HepG2 (cell line): ENCODE results near the gene LTA4H. TPM values are rescaled to one million over a fixed set of nuclear protein-coding genes. Genes with fewer than 3 reads are reported as not detected.
A peak's percentile ranks its signal among the peaks of the same experiment; 100 is the strongest.

Experiments used
- EP300 ChIP-seq, 3 experiments: sonication (generic) in 1 of 3; formaldehyde crosslinking in 1 of 3; IDR thresholded peaks; 2 replicates each; pipeline versions ENCODE4 v1.5.1 to v1.6.1; 2011 to 2020; ENCODE audit warnings: low read depth in 2 of 3, low read length in 2 of 3, borderline replicate concordance in 1 of 3, improper control_type of control experiment in 1 of 3, mild to moderate bottlenecking in 1 of 3, missing genetic modification reagents in 1 of 3, moderate library complexity in 1 of 3
- FOXC1 ChIP-seq: sonication (generic); formaldehyde crosslinking; IDR thresholded peaks from 2 replicates; pipeline ENCODE4 v1.8.0; 2022; ENCODE audit warnings: mild to moderate bottlenecking, missing genetic modification reagents, borderline replicate concordance
- ISX ChIP-seq: sonication (generic); formaldehyde crosslinking; conservative IDR thresholded peaks from 2 replicates; pipeline ENCODE4 v1.5.0; 2020; ENCODE audit warnings: missing genetic modification reagents
- JUNB ChIP-seq: sonication (generic); formaldehyde crosslinking; IDR thresholded peaks from 2 replicates; pipeline ENCODE4 v1.8.0; 2022; ENCODE audit warnings: missing genetic modification reagents, mild to moderate bottlenecking, borderline replicate concordance
- KDM4B ChIP-seq: sonication (generic); formaldehyde crosslinking; IDR thresholded peaks from 2 replicates; pipeline ENCODE4 v1.4.0; 2020; ENCODE audit warnings: missing genetic modification reagents
- MED13 ChIP-seq: sonication (generic); formaldehyde crosslinking; IDR thresholded peaks from 2 replicates; pipeline ENCODE4 v1.5.0; 2020; ENCODE audit warnings: missing genetic modification reagents
- NAIF1 ChIP-seq: sonication (generic); formaldehyde crosslinking; IDR thresholded peaks from 2 replicates; pipeline ENCODE4 v1.5.0; 2020; ENCODE audit warnings: mild to moderate bottlenecking, missing genetic modification reagents, borderline replicate concordance
- NCOA1 ChIP-seq: sonication (generic); formaldehyde crosslinking; IDR thresholded peaks from 2 replicates; pipeline ENCODE4 v1.9.0; 2021; ENCODE audit warnings: missing genetic modification reagents
- NFE2L2 ChIP-seq: fragments of 150-350 bp; IDR thresholded peaks from 2 replicates; pipeline ENCODE4 v1.6.1; 2014; ENCODE audit warnings: low read length
- NR2F2 ChIP-seq: IDR thresholded peaks from 2 replicates; pipeline ENCODE4 v1.6.1; 2012; ENCODE audit warnings: low read depth, inconsistent platforms, borderline replicate concordance
- PITX1 ChIP-seq: sonication (generic); formaldehyde crosslinking; IDR thresholded peaks from 2 replicates; pipeline ENCODE4 v1.5.1; 2020; ENCODE audit warnings: mild to moderate bottlenecking, missing genetic modification reagents
- REL ChIP-seq: sonication (generic); formaldehyde crosslinking; conservative IDR thresholded peaks from 2 replicates; pipeline ENCODE4 v1.8.0; 2022; ENCODE audit warnings: mild to moderate bottlenecking, missing genetic modification reagents, moderate library complexity
- SAP130 ChIP-seq: IDR thresholded peaks from 2 replicates; pipeline ENCODE4 v1.6.1; 2016; ENCODE audit warnings: low read depth
- SMAD9 ChIP-seq: sonication (generic); formaldehyde crosslinking; IDR thresholded peaks from 2 replicates; pipeline ENCODE4 v1.5.1; 2020; ENCODE audit warnings: mild to moderate bottlenecking, missing genetic modification reagents
- ZBTB3 ChIP-seq: sonication (generic); formaldehyde crosslinking; IDR thresholded peaks from 2 replicates; pipeline ENCODE4 v1.4.0; 2020; ENCODE audit warnings: low read depth, mild to moderate bottlenecking, moderate library complexity, missing genetic modification reagents, borderline replicate concordance
- ZNF138 ChIP-seq: sonication (generic); formaldehyde crosslinking; IDR thresholded peaks from 2 replicates; pipeline ENCODE4 v1.5.0; 2020; ENCODE audit warnings: mild to moderate bottlenecking, low read depth, missing genetic modification reagents
- ZNF180 ChIP-seq: sonication (generic); formaldehyde crosslinking; IDR thresholded peaks from 2 replicates; pipeline ENCODE4 v1.4.0; 2020; ENCODE audit warnings: low read depth, missing genetic modification reagents, borderline replicate concordance
- ZNF501 ChIP-seq: sonication (generic); formaldehyde crosslinking; IDR thresholded peaks from 2 replicates; pipeline ENCODE4 v1.5.1; 2020; ENCODE audit warnings: mild to moderate bottlenecking, moderate library complexity, missing genetic modification reagents
- ZNF557 ChIP-seq: sonication (generic); formaldehyde crosslinking; IDR thresholded peaks from 2 replicates; pipeline ENCODE4 v1.4.0; 2020; ENCODE audit warnings: missing genetic modification reagents
- ZNF562 ChIP-seq: sonication (generic); formaldehyde crosslinking; IDR thresholded peaks from 2 replicates; pipeline ENCODE4 v1.8.0; 2022; ENCODE audit warnings: missing genetic modification reagents, borderline replicate concordance
- ZNF570 ChIP-seq: sonication (generic); formaldehyde crosslinking; IDR thresholded peaks from 2 replicates; pipeline ENCODE4 v1.4.0; 2020; ENCODE audit warnings: mild to moderate bottlenecking, missing genetic modification reagents, borderline replicate concordance
- ZNF772 ChIP-seq: sonication (generic); formaldehyde crosslinking; IDR thresholded peaks from 2 replicates; pipeline ENCODE4 v1.5.0; 2020; ENCODE audit warnings: mild to moderate bottlenecking, missing genetic modification reagents
- ZSCAN12 ChIP-seq: sonication (generic); formaldehyde crosslinking; IDR thresholded peaks from 2 replicates; pipeline ENCODE4 v1.9.0; 2021; ENCODE audit warnings: mild to moderate bottlenecking, missing genetic modification reagents
- polyA plus RNA-seq, 8 experiments: library from polyadenylated mRNA; depleted of rRNA in 3 of 8; stranded (reverse) in 7 of 8; unstranded in 1 of 8; fragments of >200 nt; fragmentation: Illumina TruSeq in 4 of 8; extraction: Trizol in 4 of 8; gene quantifications; 2 replicates each; pipeline versions ENCODE4 v1.2.1 to v1.2.3, GENCODE V29; 2011 to 2016; ENCODE audit warnings: low read depth in 4 of 8, missing spikeins in 1 of 8, mixed read lengths in 1 of 8; ENCODE audit not compliant: insufficient read depth in 1 of 8
- total RNA-seq, 5 experiments: library from RNA; depleted of rRNA; stranded (reverse); fragments of >200 nt; fragmentation: Illumina TruSeq; extraction: Trizol; gene quantifications; 2 replicates each; pipeline ENCODE4 v1.2.3, GENCODE V29; 2016; ENCODE audit warnings: low read depth in 1 of 5
- TF ChIP-seq, protein P1 (sequence below): sonication (generic); formaldehyde crosslinking; conservative IDR thresholded peaks from 2 replicates; pipeline ENCODE4 v1.4.0; 2020; ENCODE audit warnings: missing genetic modification reagents
- TF ChIP-seq, protein P2 (sequence below): sonication (generic); formaldehyde crosslinking; IDR thresholded peaks from 2 replicates; pipeline ENCODE4 v1.9.0; 2021; ENCODE audit warnings: missing genetic modification reagents, mild to moderate bottlenecking, borderline replicate concordance
- TF ChIP-seq, protein P3 (sequence below): sonication (generic); formaldehyde crosslinking; IDR thresholded peaks from 2 replicates; pipeline ENCODE4 v1.5.1; 2020; ENCODE audit warnings: mild to moderate bottlenecking, moderate library complexity, missing genetic modification reagents

Gene LTA4H
- total and polyA plus RNA-seq, 2 of the 13 experiments (the other 11 are each of a cell fraction or from before 2014, with no cell fraction given): 87.5 to 90.4 TPM

DNA sequence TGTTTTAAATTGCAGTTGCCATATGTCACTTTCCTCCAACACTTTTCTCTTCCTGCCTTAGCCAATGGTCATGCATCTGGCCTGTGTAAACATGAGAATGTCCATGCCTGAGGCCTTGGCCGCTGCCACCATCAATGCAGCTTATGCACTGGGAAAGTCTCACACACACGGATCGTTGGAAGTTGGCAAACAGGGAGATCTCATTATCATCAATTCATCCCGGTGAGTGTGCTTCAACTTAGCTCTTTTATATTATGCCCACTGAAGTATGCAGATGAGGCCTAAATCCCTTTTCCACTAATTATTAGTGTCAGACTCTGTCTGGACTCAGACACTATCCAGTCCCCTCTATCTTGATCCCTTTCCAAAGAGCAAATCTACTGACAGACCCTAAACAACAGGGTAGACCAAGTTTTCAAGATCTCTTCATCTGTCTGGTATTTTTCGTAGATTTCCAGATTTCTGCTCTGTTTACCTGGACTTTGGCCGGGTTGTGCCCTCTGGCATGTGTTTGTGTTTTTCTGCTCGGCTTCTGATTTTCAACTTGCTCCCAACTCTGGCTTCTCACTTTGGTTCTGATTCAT, 69.0 kb downstream of the LTA4H start (continued):
- TF ChIP-seq, protein P1, sequence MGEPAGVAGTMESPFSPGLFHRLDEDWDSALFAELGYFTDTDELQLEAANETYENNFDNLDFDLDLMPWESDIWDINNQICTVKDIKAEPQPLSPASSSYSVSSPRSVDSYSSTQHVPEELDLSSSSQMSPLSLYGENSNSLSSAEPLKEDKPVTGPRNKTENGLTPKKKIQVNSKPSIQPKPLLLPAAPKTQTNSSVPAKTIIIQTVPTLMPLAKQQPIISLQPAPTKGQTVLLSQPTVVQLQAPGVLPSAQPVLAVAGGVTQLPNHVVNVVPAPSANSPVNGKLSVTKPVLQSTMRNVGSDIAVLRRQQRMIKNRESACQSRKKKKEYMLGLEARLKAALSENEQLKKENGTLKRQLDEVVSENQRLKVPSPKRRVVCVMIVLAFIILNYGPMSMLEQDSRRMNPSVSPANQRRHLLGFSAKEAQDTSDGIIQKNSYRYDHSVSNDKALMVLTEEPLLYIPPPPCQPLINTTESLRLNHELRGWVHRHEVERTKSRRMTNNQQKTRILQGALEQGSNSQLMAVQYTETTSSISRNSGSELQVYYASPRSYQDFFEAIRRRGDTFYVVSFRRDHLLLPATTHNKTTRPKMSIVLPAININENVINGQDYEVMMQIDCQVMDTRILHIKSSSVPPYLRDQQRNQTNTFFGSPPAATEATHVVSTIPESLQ (CRISPR knock-in tag): no peak
- TF ChIP-seq ZNF180 (CRISPR knock-in tag) (no peak), FOXC1 (no peak), PITX1 (CRISPR knock-in tag) (peak; percentile 42; the same call in 1 of the 2 replicates), NR2F2 (peak; percentile 88), MED13 (CRISPR knock-in tag) (no peak), SMAD9 (CRISPR knock-in tag) (no peak), ZNF570 (CRISPR knock-in tag) (no peak), SAP130 (CRISPR knock-in tag) (peak; percentile 82), ISX (CRISPR knock-in tag) (no peak), ZNF772 (CRISPR knock-in tag) (peak; percentile 65; the same call in 1 of the 2 replicates), ZNF138 (CRISPR knock-in tag) (no peak), KDM4B (CRISPR knock-in tag) (no peak; the same call in 1 of the 2 replicates), ZNF557 (no peak), EP300 (IDR thresholded peaks at IDR 0.05; ENCODE audit: low read depth in 2 of 2, low read length in 2 of 2) (peak in 1 of 2 experiments; percentile 83; a peak in 2 of 4 replicates), EP300 (CRISPR knock-in tag; IDR thresholded peaks at IDR 0.05; ENCODE audit: borderline replicate concordance) (peak; percentile 8; the same call in 1 of the 2 replicates), JUNB (CRISPR knock-in tag) (no peak), NFE2L2 (no peak), REL (no peak), ZNF562 (CRISPR knock-in tag) (no peak), ZBTB3 (CRISPR knock-in tag) (no peak), NCOA1 (CRISPR knock-in tag) (no peak), ZSCAN12 (CRISPR knock-in tag) (no peak), ZNF501 (CRISPR knock-in tag) (peak; percentile 78; the same call in 1 of the 2 replicates), NAIF1 (CRISPR knock-in tag) (no peak)
- TF ChIP-seq, protein P2, sequence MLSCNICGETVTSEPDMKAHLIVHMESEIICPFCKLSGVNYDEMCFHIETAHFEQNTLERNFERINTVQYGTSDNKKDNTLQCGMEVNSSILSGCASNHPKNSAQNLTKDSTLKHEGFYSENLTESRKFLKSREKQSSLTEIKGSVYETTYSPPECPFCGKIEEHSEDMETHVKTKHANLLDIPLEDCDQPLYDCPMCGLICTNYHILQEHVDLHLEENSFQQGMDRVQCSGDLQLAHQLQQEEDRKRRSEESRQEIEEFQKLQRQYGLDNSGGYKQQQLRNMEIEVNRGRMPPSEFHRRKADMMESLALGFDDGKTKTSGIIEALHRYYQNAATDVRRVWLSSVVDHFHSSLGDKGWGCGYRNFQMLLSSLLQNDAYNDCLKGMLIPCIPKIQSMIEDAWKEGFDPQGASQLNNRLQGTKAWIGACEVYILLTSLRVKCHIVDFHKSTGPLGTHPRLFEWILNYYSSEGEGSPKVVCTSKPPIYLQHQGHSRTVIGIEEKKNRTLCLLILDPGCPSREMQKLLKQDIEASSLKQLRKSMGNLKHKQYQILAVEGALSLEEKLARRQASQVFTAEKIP (CRISPR knock-in tag): no peak
- TF ChIP-seq, protein P3, sequence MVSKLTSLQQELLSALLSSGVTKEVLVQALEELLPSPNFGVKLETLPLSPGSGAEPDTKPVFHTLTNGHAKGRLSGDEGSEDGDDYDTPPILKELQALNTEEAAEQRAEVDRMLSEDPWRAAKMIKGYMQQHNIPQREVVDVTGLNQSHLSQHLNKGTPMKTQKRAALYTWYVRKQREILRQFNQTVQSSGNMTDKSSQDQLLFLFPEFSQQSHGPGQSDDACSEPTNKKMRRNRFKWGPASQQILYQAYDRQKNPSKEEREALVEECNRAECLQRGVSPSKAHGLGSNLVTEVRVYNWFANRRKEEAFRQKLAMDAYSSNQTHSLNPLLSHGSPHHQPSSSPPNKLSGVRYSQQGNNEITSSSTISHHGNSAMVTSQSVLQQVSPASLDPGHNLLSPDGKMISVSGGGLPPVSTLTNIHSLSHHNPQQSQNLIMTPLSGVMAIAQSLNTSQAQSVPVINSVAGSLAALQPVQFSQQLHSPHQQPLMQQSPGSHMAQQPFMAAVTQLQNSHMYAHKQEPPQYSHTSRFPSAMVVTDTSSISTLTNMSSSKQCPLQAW (CRISPR knock-in tag): peak; percentile 26; the same call in 1 of the 2 replicates
